ENCODE results near the gene AGBL4. TPM values are rescaled to one million over a fixed set of nuclear protein-coding genes. Genes with fewer than 3 reads are reported as not detected.

Gene AGBL4
- total and polyA plus RNA-seq, 2 of the 4 experiments (the other 2 are of a cell fraction) = not detected

- H4K91ac ChIP-seq (ENCODE audit: insufficient read depth, low read depth, low read length) = no peak overlapping the region
- TF ChIP-seq MXI1 (IDR thresholded peaks at IDR 0.05; ENCODE audit: borderline replicate concordance, low read depth, low read length) (no peak), CHD1 (IDR thresholded peaks at IDR 0.05; ENCODE audit: low read depth, low read length) (no peak), MAFK (IDR thresholded peaks at IDR 0.05; ENCODE audit: low read depth, low read length) (no peak), BHLHE40 (IDR thresholded peaks at IDR 0.05; ENCODE audit: low read depth, low read length) (no peak), RFX5 (IDR thresholded peaks at IDR 0.05; ENCODE audit: low read depth, low read length) (no peak), ELK1 (IDR thresholded peaks at IDR 0.05; ENCODE audit: borderline replicate concordance, low read depth, low read length) (no peak), POLR2A (IDR thresholded peaks at IDR 0.05; ENCODE audit: low read depth, low read length) (no peak), MAZ (IDR thresholded peaks at IDR 0.05; ENCODE audit: borderline replicate concordance, low read depth, low read length) (no peak), CTCF (conservative IDR thresholded peaks at IDR 0.05; ENCODE audit: low read depth, low read length) (no peak), RAD21 (IDR thresholded peaks at IDR 0.05; ENCODE audit: low read length) (no peak), NFE2L2 (IDR thresholded peaks at IDR 0.05; ENCODE audit: low read depth, low read length) (no peak), FOS (IDR thresholded peaks at IDR 0.05; ENCODE audit: low read depth, low read length) (no peak), SMC3 (IDR thresholded peaks at IDR 0.05; ENCODE audit: low read depth, low read length) (no peak), CEBPB (IDR thresholded peaks at IDR 0.05; ENCODE audit: low read depth, low read length) (no peak), USF2 (IDR thresholded peaks at IDR 0.05; ENCODE audit: low read depth, low read length) (no peak)
- no peaks in the 10 kb centered on the region for H3K79me1 ChIP-seq (ENCODE audit: low read depth in 1 of 2, low read length in 2 of 2)
- no peaks in the 10 kb centered on the region for H3K36me3 ChIP-seq (ENCODE audit: control insufficient read depth, insufficient read depth, low read length)
- H3K9me1 ChIP-seq (ENCODE audit: insufficient read depth, low read length) = no peaks in the 10 kb centered on the region
- intact Hi-C loops (cut with micrococcal nuclease) (no loop called here), in situ Hi-C loops (cut with MboI; ENCODE audit: low sequenced_read_pairs) (no loop called here), dilution Hi-C loops (cut with HindIII; ENCODE audit: low sequenced_read_pairs, unreplicated experiment) (no loop called here)
- WGBS, 2 experiments (ENCODE audit: extremely low coverage in 2 of 2, insufficient read length in 1 of 2) = 0% methylated on average over 1 of the region's 3 CpGs; no CpG with 5 or more reads in 1 of the 2 experiments
- no peak overlapping the region for H4K5ac ChIP-seq (ENCODE audit: low read depth, low read length)
- H3K4me3 ChIP-seq (ENCODE audit: insufficient read depth, low read depth, low read length) = no peak overlapping the region
- no peak overlapping the region for H3K4ac ChIP-seq (ENCODE audit: low read depth, low read length)
- no peak overlapping the region for H3K4me2 ChIP-seq (ENCODE audit: low read depth, low read length)
- H3K9me3 ChIP-seq (ENCODE audit: control insufficient read depth, insufficient read depth, low read length) = peaks cover 9% of the 10 kb centered on the region
- H3K14ac ChIP-seq (replicated peaks; ENCODE audit: low read depth, low read length) = no peak overlapping the region
- no peak overlapping the region for H3K56ac ChIP-seq (ENCODE audit: extremely low read depth, insufficient read depth, low read length)
- H2BK15ac ChIP-seq (ENCODE audit: low read depth, low read length) = no peak overlapping the region
- no peaks in the 10 kb centered on the region for H3K27me3 ChIP-seq (ENCODE audit: control insufficient read depth, insufficient read depth, low read length)
- ATAC-seq (ENCODE audit: low read depth) (no peak), DNase-seq (no peak)
- H2AK9ac ChIP-seq (replicated peaks; ENCODE audit: low read depth, low read length, poor library complexity) = no peak overlapping the region
- no peak overlapping the region for H3K27ac ChIP-seq (ENCODE audit: insufficient read depth, low read length)
- H2BK5ac ChIP-seq (ENCODE audit: low read depth, low read length, poor library complexity, severe bottlenecking) = no peak overlapping the region
- H3K4me1 ChIP-seq (ENCODE audit: control insufficient read depth, insufficient read depth, low read length) = no peaks in the 10 kb centered on the region
- H2AK5ac ChIP-seq (ENCODE audit: low read depth, low read length) = no peak overlapping the region
- no peak overlapping the region for H2BK20ac ChIP-seq (ENCODE audit: low read depth, low read length)
- no peak overlapping the region for H4K8ac ChIP-seq (ENCODE audit: low read depth in 2 of 2, low read length in 2 of 2)
- POLR2A ChIA-PET (ENCODE audit: unreplicated experiment) = no interaction called here
- H3K23ac ChIP-seq (ENCODE audit: low read depth, low read length) = no peak overlapping the region
- no peak overlapping the region for H2BK120ac ChIP-seq (ENCODE audit: low read depth, low read length)
- CTCF ChIA-PET = no interaction called here
- no peaks in the 10 kb centered on the region for H4K20me1 ChIP-seq (ENCODE audit: insufficient read depth, low read length)
- no peak overlapping the region for H3K18ac ChIP-seq (ENCODE audit: low read depth, low read length)
- no peak overlapping the region for H3K9ac ChIP-seq (ENCODE audit: low read depth, low read length)
- BruUV-seq (replicated peaks) = no TSS peak
- H2AFZ ChIP-seq (replicated peaks; ENCODE audit: low read length, poor library complexity) = no peak overlapping the region
Measured at GRCh38 chr1:48939042-48939441, 1084.7 kb downstream of the AGBL4 start.
